Fibroblast of the conjunctiva (primary cell): ENCODE results near the gene TIMM10.
A peak's percentile ranks its signal among the peaks of the same experiment; 100 is the strongest.

Experiments used
- DNase-seq: peaks from one replicate; pipeline ENCODE4 v3.0.0-alpha.2; 2010; ENCODE audit warnings: low read depth

TIMM10 gene

GRCh38 chr11:57530596-57531507 lies at the start of gene TIMM10:
TSS of gene TIMM10 (minus strand) at chr11:57530754. CDS start at chr11:57530189, 565 bp downstream.
- peak; percentile 93 for DNase-seq

- no peak for DNase-seq
These were observed 43.5 kb upstream of the TIMM10 start for GRCh38 chr11:57574061-57574460.

- no peak for DNase-seq
These were observed 41.1 kb upstream of the TIMM10 start for GRCh38 chr11:57571606-57572005.

- peak; percentile 62 for DNase-seq
These were observed 37.8 kb upstream of the TIMM10 start for GRCh38 chr11:57568330-57568766.

GRCh38 chr11:57567515-57568329 lies 37.2 kb upstream of the TIMM10 start, which contains the start of gene UBE2L6:
TSS of gene UBE2L6 (minus strand) at chr11:57567672. CDS start at chr11:57567611, 61 bp downstream.
- DNase-seq, result no peak

- DNase-seq, result no peak
These were observed 36.5 kb upstream of the TIMM10 start for GRCh38 chr11:57566905-57567514.

- peak; percentile 34 for DNase-seq
These were observed 35.7 kb upstream of the TIMM10 start for GRCh38 chr11:57566005-57566904.

GRCh38 chr11:57562596-57562995 lies 32.0 kb upstream of the TIMM10 start:
- no peak for DNase-seq

- no peak for DNase-seq
These were observed 29.6 kb upstream of the TIMM10 start for GRCh38 chr11:57560146-57560545.

- DNase-seq, result no peak
These were observed 25.5 kb upstream of the TIMM10 start for GRCh38 chr11:57556041-57556440.

- no peak for DNase-seq
These were observed 24.8 kb upstream of the TIMM10 start for GRCh38 chr11:57555393-57555792.

- DNase-seq, result no peak
These were observed 21.9 kb upstream of the TIMM10 start for GRCh38 chr11:57552479-57552878.

GRCh38 chr11:57551941-57552340 lies 21.4 kb upstream of the TIMM10 start:
- DNase-seq, result no peak

GRCh38 chr11:57549983-57550382 lies 19.4 kb upstream of the TIMM10 start:
- DNase-seq, result no peak

- no peak for DNase-seq
These were observed 17.4 kb upstream of the TIMM10 start for GRCh38 chr11:57547854-57548377.

- no peak for DNase-seq
These were observed 16.4 kb upstream of the TIMM10 start for GRCh38 chr11:57546869-57547475.

GRCh38 chr11:57546451-57546850 lies 15.9 kb upstream of the TIMM10 start:
- no peak for DNase-seq

GRCh38 chr11:57545883-57546282 lies 15.3 kb upstream of the TIMM10 start:
- DNase-seq, result no peak

GRCh38 chr11:57544566-57544965 lies 14.0 kb upstream of the TIMM10 start:
- DNase-seq, result no peak

- DNase-seq, result no peak
These were observed 13.0 kb upstream of the TIMM10 start for GRCh38 chr11:57543593-57543992.

GRCh38 chr11:57542582-57542981 lies 12.0 kb upstream of the TIMM10 start:
- DNase-seq, result no peak
